ENCODE measurements around the gene DIAPH2.

DNA sequence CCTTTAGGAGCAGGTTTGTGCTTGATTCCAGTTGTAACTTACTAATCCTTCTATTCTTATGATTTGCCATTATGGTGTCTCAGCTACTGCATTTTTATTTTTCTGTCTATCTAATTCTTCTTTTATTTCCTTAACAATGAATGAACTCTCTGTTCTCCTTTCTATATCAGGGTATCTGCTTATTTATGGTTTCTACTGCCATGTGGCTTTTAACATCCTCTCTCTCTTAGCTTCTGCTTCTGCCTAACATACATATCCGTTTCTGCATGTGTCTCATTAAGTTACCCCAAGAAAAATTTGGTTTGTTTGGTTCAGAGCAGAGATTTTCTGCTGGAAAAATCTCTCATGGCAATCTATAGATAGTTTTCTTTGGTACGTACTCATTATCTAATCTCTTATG is 813.5 kb downstream of the DIAPH2 start:
- TF ChIP-seq POLR2AphosphoS5 (IDR thresholded peaks at IDR 0.05): no peak
- TF ChIP-seq POLR2A (IDR thresholded peaks at IDR 0.05): no peak
- TF ChIP-seq, protein P1, sequence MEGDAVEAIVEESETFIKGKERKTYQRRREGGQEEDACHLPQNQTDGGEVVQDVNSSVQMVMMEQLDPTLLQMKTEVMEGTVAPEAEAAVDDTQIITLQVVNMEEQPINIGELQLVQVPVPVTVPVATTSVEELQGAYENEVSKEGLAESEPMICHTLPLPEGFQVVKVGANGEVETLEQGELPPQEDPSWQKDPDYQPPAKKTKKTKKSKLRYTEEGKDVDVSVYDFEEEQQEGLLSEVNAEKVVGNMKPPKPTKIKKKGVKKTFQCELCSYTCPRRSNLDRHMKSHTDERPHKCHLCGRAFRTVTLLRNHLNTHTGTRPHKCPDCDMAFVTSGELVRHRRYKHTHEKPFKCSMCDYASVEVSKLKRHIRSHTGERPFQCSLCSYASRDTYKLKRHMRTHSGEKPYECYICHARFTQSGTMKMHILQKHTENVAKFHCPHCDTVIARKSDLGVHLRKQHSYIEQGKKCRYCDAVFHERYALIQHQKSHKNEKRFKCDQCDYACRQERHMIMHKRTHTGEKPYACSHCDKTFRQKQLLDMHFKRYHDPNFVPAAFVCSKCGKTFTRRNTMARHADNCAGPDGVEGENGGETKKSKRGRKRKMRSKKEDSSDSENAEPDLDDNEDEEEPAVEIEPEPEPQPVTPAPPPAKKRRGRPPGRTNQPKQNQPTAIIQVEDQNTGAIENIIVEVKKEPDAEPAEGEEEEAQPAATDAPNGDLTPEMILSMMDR (IDR thresholded peaks at IDR 0.05): no peak

Data from breast epithelium (tissue), 3 donors.